NCI-H345 treated with DMSO at 0.1 percent for 48 hours (cell line): ENCODE results near the gene KRTAP10-6.
"Not testable (repeated sequence)": the region's sequence is repeated elsewhere in the genome, so short reads cannot be mapped to it uniquely, and the experiment has no call there.

Experiments used
- DNase-seq: peaks from one replicate; lab custom pipeline; 2025; ENCODE audit not compliant: unreplicated experiment; lab: John Stamatoyannopoulos, UW

The KRTAP10-6 gene

GRCh38 chr21:44599264-44600029 lies 7.1 kb upstream of the KRTAP10-6 start:
- no peak for DNase-seq

- DNase-seq = no peak
Measured at GRCh38 chr21:44598061-44598460, 5.8 kb upstream of the KRTAP10-6 start.

GRCh38 chr21:44596068-44596725 lies 3.9 kb upstream of the KRTAP10-6 start:
- no peak for DNase-seq

- DNase-seq = no peak
Measured at GRCh38 chr21:44595524-44595923, 3.2 kb upstream of the KRTAP10-6 start.

GRCh38 chr21:44594406-44594916 lies 2.2 kb upstream of the KRTAP10-6 start:
- no peak for DNase-seq

- DNase-seq = no peak
Measured at GRCh38 chr21:44593598-44594405, 1.5 kb upstream of the KRTAP10-6 start.

- DNase-seq = not testable (repeated sequence)
Measured at GRCh38 chr21:44591801-44592130, 539 bp downstream of the KRTAP10-6 start.

GRCh38 chr21:44590897-44591800 lies 1.2 kb downstream of the KRTAP10-6 start:
- not testable (repeated sequence) for DNase-seq

- DNase-seq = no peak
Measured at GRCh38 chr21:44590311-44590721, 2.0 kb downstream of the KRTAP10-6 start.

GRCh38 chr21:44589586-44590305 lies 2.6 kb downstream of the KRTAP10-6 start:
- DNase-seq = no peak

GRCh38 chr21:44589094-44589493 lies 3.2 kb downstream of the KRTAP10-6 start:
- DNase-seq = no peak

GRCh38 chr21:44585892-44586291 lies 6.4 kb downstream of the KRTAP10-6 start:
- no peak for DNase-seq

- DNase-seq = no peak
Measured at GRCh38 chr21:44583800-44584147, 8.5 kb downstream of the KRTAP10-6 start.

- DNase-seq = no peak
Measured at GRCh38 chr21:44583089-44583799, 9.1 kb downstream of the KRTAP10-6 start.

- DNase-seq = peak; percentile 37
Measured at GRCh38 chr21:44582055-44582454, 10.2 kb downstream of the KRTAP10-6 start.

GRCh38 chr21:44581158-44581557 lies 11.1 kb downstream of the KRTAP10-6 start:
- DNase-seq = no peak

GRCh38 chr21:44580231-44580821 lies 12.0 kb downstream of the KRTAP10-6 start, which contains the start of gene KRTAP10-5:
KRTAP10-5 (minus strand) TSS chr21:44580604; CDS start chr21:44580578, 26 bp downstream.
- not testable (repeated sequence) for DNase-seq

- DNase-seq = no peak
Measured at GRCh38 chr21:44579833-44580144, 12.5 kb downstream of the KRTAP10-6 start.
